GM12892 (cell line): ENCODE measurements around the gene PDE6D.

Source experiments
- POLR2A ChIP-seq: IDR thresholded peaks from 2 replicates; pipeline ENCODE4 v1.6.1; 2011; ENCODE audit warnings: low read depth, low read length, control low read depth
- POLR2AphosphoS5 ChIP-seq: IDR thresholded peaks from 2 replicates; pipeline ENCODE4 v1.6.1; 2011; ENCODE audit warnings: low read depth, low read length, control low read depth
- TAF1 ChIP-seq: IDR thresholded peaks from 2 replicates; pipeline ENCODE4 v1.6.1; 2011; ENCODE audit warnings: low read depth, mild to moderate bottlenecking, control low read depth, low read length, borderline replicate concordance

- TF ChIP-seq POLR2A (no peak), POLR2AphosphoS5 (no peak), TAF1 (no peak)
These were observed 60.6 kb downstream of the PDE6D start for GRCh38 chr2:231720292-231720986.
